Eye (tissue), 1 donor: ENCODE data around the gene CD8B.

Experiments
- DNase-seq: peaks from one replicate; pipeline ENCODE4 v3.0.0-alpha.2; 2015

The CD8B gene

DNA sequence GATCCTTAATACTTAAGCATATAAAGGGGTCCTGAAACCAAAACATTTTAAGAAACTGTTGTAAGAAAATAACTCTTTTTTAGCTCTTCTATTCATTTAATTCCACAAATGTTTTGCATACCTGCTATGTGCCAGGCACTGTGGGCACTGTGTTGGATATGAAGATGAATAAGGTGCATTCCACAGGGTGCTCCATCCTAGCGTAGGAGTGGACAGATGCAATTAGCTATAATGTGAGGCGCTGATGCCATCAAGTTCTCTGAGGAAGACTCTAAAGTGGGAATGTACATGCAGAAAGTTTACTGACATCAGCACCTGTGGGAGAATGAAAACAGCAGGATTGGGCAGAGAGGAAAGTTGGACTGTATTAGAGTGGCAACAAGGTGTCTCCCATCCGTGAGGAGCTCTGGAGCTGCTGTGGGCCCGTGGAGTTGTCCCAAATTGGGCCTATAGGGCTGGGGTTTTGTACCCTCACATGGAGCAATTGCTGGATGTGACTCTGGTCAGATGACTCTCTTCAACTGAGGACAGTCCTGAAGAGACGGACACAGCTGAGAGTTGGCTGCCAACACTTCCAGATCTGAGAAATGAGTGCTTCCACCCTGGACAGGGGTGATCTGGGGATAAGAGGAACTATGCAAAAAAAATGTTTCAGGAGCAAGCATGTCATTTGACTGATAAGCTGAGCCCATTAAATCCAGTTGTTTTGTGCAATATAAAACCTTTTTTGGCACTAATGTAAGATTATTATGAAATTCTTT, 93.3 kb downstream of the CD8B start:
- DNase-seq: no peak
